Measurements from ENCODE around the gene ZNF431. TPM values are rescaled to one million over a fixed set of nuclear protein-coding genes. Genes with fewer than 3 reads are reported as not detected.

Gene ZNF431
- total and polyA plus RNA-seq, 2 donors (not counting 3 experiments of a cell fraction or from before 2014, with no cell fraction given) = 3.5 to 12.0 TPM

GRCh38 chr19:21094347-21095025, 47.4 kb upstream of the ZNF431 start:
- no peak for FAIRE-seq
- no peak overlapping the region for H3K27ac ChIP-seq (ENCODE audit: insufficient read depth, low read depth, low read length)
- H3K9me1 ChIP-seq (replicated peaks; ENCODE audit: control insufficient read depth, extremely low read depth, insufficient read depth, low read length) = no peaks in the 10 kb centered on the region
- H4K20me1 ChIP-seq (replicated peaks; ENCODE audit: control insufficient read depth, extremely low read depth, insufficient read depth, low read length) = no peaks in the 10 kb centered on the region
- no peak overlapping the region for H3K4me2 ChIP-seq (ENCODE audit: insufficient read depth, low read length)
- no peaks in the 10 kb centered on the region for H3K27me3 ChIP-seq (ENCODE audit: control insufficient read depth in 2 of 2, insufficient read depth in 2 of 2, low read length in 2 of 2)
- DNase-seq (ENCODE audit: low read depth, low spot score) = no peak
- no peak overlapping the region for H3K4me3 ChIP-seq (replicated peaks in 1 of 3; ENCODE audit: insufficient read depth in 1 of 3, low read depth in 1 of 3, low read length in 3 of 3)
- H3K9ac ChIP-seq (replicated peaks; ENCODE audit: extremely low read depth, insufficient read depth, low read length) = no peak overlapping the region
- ChIA-PET POLR2A (no interaction called here), CTCF (no interaction called here)
- peaks cover 4% of the 10 kb centered on the region for H3K79me2 ChIP-seq (ENCODE audit: control insufficient read depth, insufficient read depth, low read length)
- intact Hi-C loops (cut with micrococcal nuclease) (no loop called here), dilution Hi-C loops (cut with MboI; ENCODE audit: extremely low pct_ligation_motif_present, low sequenced_read_pairs) (no loop called here)
- no peak overlapping the region for H2AFZ ChIP-seq (ENCODE audit: low read depth, low read length)
- no peaks in the 10 kb centered on the region for H3K9me3 ChIP-seq (replicated peaks; ENCODE audit: control insufficient read depth, insufficient read depth, low read length)
- H3K4me1 ChIP-seq (ENCODE audit: control insufficient read depth, extremely low read depth, insufficient read depth, low read length) = no peaks in the 10 kb centered on the region
- BruUV-seq (replicated peaks) = no TSS peak
- H3K36me3 ChIP-seq (ENCODE audit: control insufficient read depth in 2 of 2, extremely low read depth in 1 of 2, insufficient read depth in 2 of 2, low read length in 2 of 2) = no peaks in the 10 kb centered on the region
- TF ChIP-seq EZH2 (IDR thresholded peaks at IDR 0.05; ENCODE audit: borderline replicate concordance, low read depth, low read length, severe bottlenecking) (no peak), FOS (IDR thresholded peaks at IDR 0.05; ENCODE audit: borderline replicate concordance, insufficient read depth, low read length) (no peak), JUN (IDR thresholded peaks at IDR 0.05; ENCODE audit: borderline replicate concordance, insufficient read depth, insufficient read length, low read depth) (no peak), GATA2 (IDR thresholded peaks at IDR 0.05; ENCODE audit: insufficient read depth, insufficient read length, low read depth, low read length) (no peak), POLR2A (IDR thresholded peaks at IDR 0.05; ENCODE audit: low read depth, low read length) (no peak)

DNA sequence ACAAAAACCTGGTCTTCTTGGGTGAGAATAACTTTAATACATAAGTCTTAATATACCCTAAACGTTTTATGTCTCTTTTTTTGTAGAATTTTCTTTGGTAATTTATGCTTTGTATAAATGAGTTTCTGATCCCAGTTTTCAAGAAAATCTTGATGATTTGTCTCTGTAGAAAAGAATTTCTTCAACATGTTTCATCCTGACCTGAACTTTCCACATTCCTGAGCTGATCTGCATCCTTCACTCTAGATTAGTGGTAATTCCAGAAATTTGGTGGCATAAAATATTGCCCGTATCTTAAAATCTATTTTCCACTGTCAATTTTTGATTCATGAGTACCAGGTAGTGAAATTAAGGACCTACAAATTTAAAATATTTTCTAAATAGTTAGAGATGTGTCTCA, 43.5 kb upstream of the ZNF431 start:
- H3K36me3 ChIP-seq (ENCODE audit: control insufficient read depth in 2 of 2, extremely low read depth in 1 of 2, insufficient read depth in 2 of 2, low read length in 2 of 2) = no peaks in the 10 kb centered on the region
- ChIA-PET POLR2A (no interaction called here), CTCF (no interaction called here)
- DNase-seq (ENCODE audit: low read depth, low spot score) (no peak), FAIRE-seq (no peak)
- no peak overlapping the region for H3K27ac ChIP-seq (ENCODE audit: insufficient read depth, low read depth, low read length)
- no peak overlapping the region for H3K9ac ChIP-seq (replicated peaks; ENCODE audit: extremely low read depth, insufficient read depth, low read length)
- H3K4me1 ChIP-seq (ENCODE audit: control insufficient read depth, extremely low read depth, insufficient read depth, low read length) = no peaks in the 10 kb centered on the region
- H3K9me3 ChIP-seq (replicated peaks; ENCODE audit: control insufficient read depth, insufficient read depth, low read length) = no peaks in the 10 kb centered on the region
- H3K9me1 ChIP-seq (replicated peaks; ENCODE audit: control insufficient read depth, extremely low read depth, insufficient read depth, low read length) = no peaks in the 10 kb centered on the region
- H3K4me3 ChIP-seq (replicated peaks in 1 of 3; ENCODE audit: insufficient read depth in 1 of 3, low read depth in 1 of 3, low read length in 3 of 3) = no peak overlapping the region
- no peak overlapping the region for H2AFZ ChIP-seq (ENCODE audit: low read depth, low read length)
- intact Hi-C loops (cut with micrococcal nuclease) (no loop called here), dilution Hi-C loops (cut with MboI; ENCODE audit: extremely low pct_ligation_motif_present, low sequenced_read_pairs) (no loop called here)
- H4K20me1 ChIP-seq (replicated peaks; ENCODE audit: control insufficient read depth, extremely low read depth, insufficient read depth, low read length) = no peaks in the 10 kb centered on the region
- peaks cover 4% of the 10 kb centered on the region for H3K79me2 ChIP-seq (ENCODE audit: control insufficient read depth, insufficient read depth, low read length)
- no peaks in the 10 kb centered on the region for H3K27me3 ChIP-seq (ENCODE audit: control insufficient read depth in 2 of 2, insufficient read depth in 2 of 2, low read length in 2 of 2)
- TF ChIP-seq, protein P1, sequence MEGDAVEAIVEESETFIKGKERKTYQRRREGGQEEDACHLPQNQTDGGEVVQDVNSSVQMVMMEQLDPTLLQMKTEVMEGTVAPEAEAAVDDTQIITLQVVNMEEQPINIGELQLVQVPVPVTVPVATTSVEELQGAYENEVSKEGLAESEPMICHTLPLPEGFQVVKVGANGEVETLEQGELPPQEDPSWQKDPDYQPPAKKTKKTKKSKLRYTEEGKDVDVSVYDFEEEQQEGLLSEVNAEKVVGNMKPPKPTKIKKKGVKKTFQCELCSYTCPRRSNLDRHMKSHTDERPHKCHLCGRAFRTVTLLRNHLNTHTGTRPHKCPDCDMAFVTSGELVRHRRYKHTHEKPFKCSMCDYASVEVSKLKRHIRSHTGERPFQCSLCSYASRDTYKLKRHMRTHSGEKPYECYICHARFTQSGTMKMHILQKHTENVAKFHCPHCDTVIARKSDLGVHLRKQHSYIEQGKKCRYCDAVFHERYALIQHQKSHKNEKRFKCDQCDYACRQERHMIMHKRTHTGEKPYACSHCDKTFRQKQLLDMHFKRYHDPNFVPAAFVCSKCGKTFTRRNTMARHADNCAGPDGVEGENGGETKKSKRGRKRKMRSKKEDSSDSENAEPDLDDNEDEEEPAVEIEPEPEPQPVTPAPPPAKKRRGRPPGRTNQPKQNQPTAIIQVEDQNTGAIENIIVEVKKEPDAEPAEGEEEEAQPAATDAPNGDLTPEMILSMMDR (IDR thresholded peaks at IDR 0.05; ENCODE audit: extremely low read depth in 1 of 2, insufficient read depth in 1 of 2, low read depth in 1 of 2, low read length in 2 of 2) = no peak
- no peak for TF ChIP-seq MYC (IDR thresholded peaks at IDR 0.05; ENCODE audit: low read depth, low read length)
- TF ChIP-seq POLR2A (IDR thresholded peaks at IDR 0.05; ENCODE audit: low read depth, low read length) = no peak
- no peak for TF ChIP-seq JUN (IDR thresholded peaks at IDR 0.05; ENCODE audit: borderline replicate concordance, insufficient read depth, insufficient read length, low read depth)
- no peak for TF ChIP-seq FOS (IDR thresholded peaks at IDR 0.05; ENCODE audit: borderline replicate concordance, insufficient read depth, low read length)
- TF ChIP-seq GATA2 (IDR thresholded peaks at IDR 0.05; ENCODE audit: insufficient read depth, insufficient read length, low read depth, low read length) = no peak
- no peak for TF ChIP-seq MAX (IDR thresholded peaks at IDR 0.05; ENCODE audit: insufficient read depth, insufficient read length)
- no peak for TF ChIP-seq POLR2AphosphoS5 (IDR thresholded peaks at IDR 0.05; ENCODE audit: insufficient read depth, low read depth, low read length)
- TF ChIP-seq EZH2 (IDR thresholded peaks at IDR 0.05; ENCODE audit: borderline replicate concordance, low read depth, low read length, severe bottlenecking) = no peak
- no TSS peak for BruUV-seq (replicated peaks)
- H3K4me2 ChIP-seq (ENCODE audit: insufficient read depth, low read length) = no peak overlapping the region

Measured in endothelial cell of umbilical vein (primary cell).